Umbilical cord (tissue), 2 donors: ENCODE data around the gene RETREG1. TPM values are rescaled to one million over a fixed set of nuclear protein-coding genes. Genes with fewer than 3 reads are reported as not detected.
"Not testable (repeated sequence)": the region's sequence is repeated elsewhere in the genome, so short reads cannot be mapped to it uniquely, and the experiment has no call there.

Source experiments
- DNase-seq: peaks from one replicate; pipeline ENCODE4 v3.0.0-alpha.2; 2015; ENCODE audit warnings: low spot score
- total RNA-seq: library from RNA; depleted of rRNA; stranded (reverse); fragments of >200 nt; gene quantifications from one replicate; pipeline ENCODE4 v1.2.3, GENCODE V29; 2014; ENCODE audit warnings: low replicate concordance; ENCODE audit not compliant: insufficient read depth

RETREG1 gene
- total RNA-seq, 1 donor from 2014 or later, result 51.0 TPM

- peak; percentile 77 for DNase-seq
Measured at GRCh38 chr5:16489322-16489791, 127.4 kb downstream of the RETREG1 start.

- no peak for DNase-seq
Measured at GRCh38 chr5:16487456-16487855, 129.3 kb downstream of the RETREG1 start.

GRCh38 chr5:16486711-16487111 is 130.1 kb downstream of the RETREG1 start:
- no peak for DNase-seq

GRCh38 chr5:16485656-16486055 is 131.1 kb downstream of the RETREG1 start:
- no peak for DNase-seq

- no peak for DNase-seq
Measured at GRCh38 chr5:16484081-16484480, 132.7 kb downstream of the RETREG1 start.

- DNase-seq, result no peak
Measured at GRCh38 chr5:16483361-16483760, 133.4 kb downstream of the RETREG1 start.

GRCh38 chr5:16482891-16483290 is 133.9 kb downstream of the RETREG1 start:
- DNase-seq, result no peak

GRCh38 chr5:16480821-16481538 is 135.8 kb downstream of the RETREG1 start:
- no peak for DNase-seq

- DNase-seq, result no peak
Measured at GRCh38 chr5:16480144-16480543, 136.7 kb downstream of the RETREG1 start.

- DNase-seq, result no peak
Measured at GRCh38 chr5:16477541-16477940, 139.3 kb downstream of the RETREG1 start.

GRCh38 chr5:16476417-16476816 is 140.4 kb downstream of the RETREG1 start:
- not testable (repeated sequence) for DNase-seq

- DNase-seq, result no peak
Measured at GRCh38 chr5:16471387-16471786, 145.4 kb downstream of the RETREG1 start.

GRCh38 chr5:16467363-16468219 is 149.2 kb downstream of the RETREG1 start:
- DNase-seq, result peak; percentile 33

GRCh38 chr5:16465544-16466432 is 151.0 kb downstream of the RETREG1 start, which contains the start of gene ZNF622:
Gene ZNF622, minus strand, starts transcription at chr5:16465800. Its CDS starts 135 bp downstream, at chr5:16465665.
- peak; percentile 95 for DNase-seq

GRCh38 chr5:16464664-16465543 is 151.9 kb downstream of the RETREG1 start:
- DNase-seq, result no peak

- no peak for DNase-seq
Measured at GRCh38 chr5:16464231-16464630, 152.6 kb downstream of the RETREG1 start.

GRCh38 chr5:16461782-16462181 is 155.0 kb downstream of the RETREG1 start:
- no peak for DNase-seq

GRCh38 chr5:16461026-16461425 is 155.8 kb downstream of the RETREG1 start:
- no peak for DNase-seq

GRCh38 chr5:16459451-16459850 is 157.3 kb downstream of the RETREG1 start:
- DNase-seq, result no peak

GRCh38 chr5:16457853-16458252 is 158.9 kb downstream of the RETREG1 start:
- DNase-seq, result no peak

GRCh38 chr5:16457451-16457850 is 159.3 kb downstream of the RETREG1 start:
- DNase-seq, result no peak
